Mucosa of rectum (tissue), 2 donors: ENCODE data around the gene FSTL3.

Experiments
- H3K27ac ChIP-seq, 2 donors: one replicate each; pipeline ENCODE4 v1.7.0; 2013; ENCODE audit warnings: inconsistent platforms in 2 of 2, low read depth in 2 of 2, low read length in 2 of 2
- H3K27me3 ChIP-seq, 2 donors: one replicate each; pipeline ENCODE4 v1.7.0; 2013; ENCODE audit warnings: low read length in 2 of 2; ENCODE audit not compliant: control insufficient read depth in 2 of 2, insufficient read depth in 2 of 2
- H3K36me3 ChIP-seq, 2 donors: one replicate each; pipeline ENCODE4 v1.7.0; 2013; ENCODE audit warnings: low read length in 2 of 2; ENCODE audit not compliant: control insufficient read depth in 2 of 2, insufficient read depth in 2 of 2
- H3K4me1 ChIP-seq, 2 donors: one replicate each; pipeline ENCODE4 v1.7.0; 2013; ENCODE audit warnings: low read length in 2 of 2, mild to moderate bottlenecking in 1 of 2; ENCODE audit not compliant: control insufficient read depth in 2 of 2, insufficient read depth in 2 of 2
- H3K4me3 ChIP-seq, 2 donors: one replicate each; pipeline ENCODE4 v1.7.0; 2013; ENCODE audit warnings: low read length in 2 of 2
- H3K9ac ChIP-seq, 2 donors: one replicate each; pipeline ENCODE4 v1.7.0; 2013; ENCODE audit warnings: low read length in 2 of 2, low read depth in 1 of 2, mild to moderate bottlenecking in 1 of 2
- H3K9me3 ChIP-seq, 2 donors: one replicate each; pipeline ENCODE4 v1.7.0; 2013; ENCODE audit warnings: low read length in 2 of 2; ENCODE audit not compliant: control insufficient read depth in 2 of 2
- donor health status: healthy.
- donor health status: Normal muscosa, but diverticular disease.

Gene FSTL3

GRCh38 chr19:682678-683320 lies 6.6 kb downstream of the FSTL3 start:
- Histone ChIP-seq H3K9me3 (no peaks in the 10 kb centered on the region), H3K4me1 (peaks cover 1 to 7% of the 10 kb centered on the region in 2 donors), H3K4me3 (no peak overlapping the region), H3K9ac (no peak overlapping the region), H3K27me3 (peaks cover 0 to 2% of the 10 kb centered on the region in 2 donors), H3K27ac (no peak overlapping the region), H3K36me3 (no peaks in the 10 kb centered on the region)

- Histone ChIP-seq H3K27me3 (no peaks in the 10 kb centered on the region), H3K9ac (no peak overlapping the region), H3K4me1 (no peaks in the 10 kb centered on the region), H3K4me3 (no peak overlapping the region), H3K9me3 (no peaks in the 10 kb centered on the region), H3K27ac (no peak overlapping the region), H3K36me3 (no peaks in the 10 kb centered on the region)
Measured at GRCh38 chr19:685454-685931, 9.3 kb downstream of the FSTL3 start.

DNA sequence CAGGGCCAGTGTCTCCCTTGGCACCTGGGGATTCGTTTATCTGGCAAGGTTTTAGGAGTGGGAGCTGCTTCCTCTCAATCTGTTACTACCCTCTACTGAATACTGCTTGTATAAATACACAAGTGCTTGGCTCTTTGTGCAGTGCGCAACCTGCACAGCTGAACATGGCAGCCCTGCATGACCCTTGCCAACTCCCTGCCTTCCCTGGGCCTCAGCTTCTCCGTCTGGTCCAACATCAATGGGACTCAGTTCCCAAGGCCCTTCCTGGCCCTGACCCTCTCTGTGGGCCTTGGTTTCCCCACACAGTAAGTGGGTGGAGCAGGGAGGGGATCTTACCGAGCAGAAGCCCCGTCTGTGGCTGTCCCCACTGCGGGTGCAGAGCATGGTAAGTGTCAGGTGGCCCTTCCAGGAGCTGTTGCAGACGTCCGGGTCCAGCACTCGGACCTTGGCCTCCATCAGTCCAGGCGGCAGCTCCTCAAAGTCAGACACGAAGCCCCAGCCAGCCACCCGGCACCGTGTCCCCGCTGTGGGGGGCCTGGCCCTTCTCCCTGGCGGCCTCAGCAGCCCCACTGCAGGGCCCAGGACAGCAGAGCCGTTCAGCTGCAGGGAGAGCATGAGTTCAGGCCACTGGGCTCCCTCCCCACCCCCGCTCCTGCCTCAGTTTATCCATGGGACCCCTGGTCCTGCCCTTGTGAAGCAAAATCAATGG lies 10.6 kb downstream of the FSTL3 start:
- Histone ChIP-seq H3K27ac (no peak overlapping the region), H3K4me1 (no peaks in the 10 kb centered on the region), H3K9ac (no peak overlapping the region), H3K27me3 (no peaks in the 10 kb centered on the region), H3K9me3 (no peaks in the 10 kb centered on the region), H3K36me3 (no peaks in the 10 kb centered on the region), H3K4me3 (no peak overlapping the region)

DNA sequence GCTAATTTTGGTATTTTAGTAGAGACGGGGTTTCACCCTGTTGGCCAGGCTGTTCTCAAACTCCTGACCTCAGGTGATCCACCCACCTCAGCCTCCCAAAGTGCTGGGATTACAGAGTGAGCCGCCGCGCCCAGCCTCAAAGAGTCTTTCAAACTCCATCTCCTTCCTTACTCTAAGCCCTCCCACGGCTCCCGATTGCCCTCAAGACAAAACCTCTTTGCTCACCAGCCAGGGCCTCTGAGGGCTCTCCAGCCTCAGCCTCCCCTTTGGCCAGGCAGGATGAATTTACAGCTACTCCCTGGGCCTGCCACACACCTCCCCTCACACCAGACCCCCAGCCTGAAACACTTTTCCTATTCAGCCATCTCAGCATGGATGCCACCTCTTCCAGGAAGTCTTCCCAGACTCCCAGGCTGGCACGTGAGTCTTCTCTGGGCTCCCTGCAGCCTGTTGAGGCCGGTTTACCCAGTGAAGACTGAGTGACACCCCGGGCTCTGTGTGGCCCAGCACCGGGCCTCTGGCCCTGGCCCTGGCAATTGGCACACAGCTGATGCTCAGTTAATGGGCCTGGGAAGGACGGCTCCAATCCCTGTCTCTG lies 11.5 kb downstream of the FSTL3 start:
- no peak overlapping the region for H3K9ac ChIP-seq
- H3K27ac ChIP-seq: no peak overlapping the region
- no peaks in the 10 kb centered on the region for H3K27me3 ChIP-seq
- no peaks in the 10 kb centered on the region for H3K9me3 ChIP-seq
- no peaks in the 10 kb centered on the region for H3K4me1 ChIP-seq
- no peaks in the 10 kb centered on the region for H3K36me3 ChIP-seq
- H3K4me3 ChIP-seq: no peak overlapping the region

GRCh38 chr19:688214-688613 lies 12.0 kb downstream of the FSTL3 start:
- no peaks in the 10 kb centered on the region for H3K27me3 ChIP-seq
- H3K9me3 ChIP-seq: no peaks in the 10 kb centered on the region
- no peaks in the 10 kb centered on the region for H3K36me3 ChIP-seq
- no peaks in the 10 kb centered on the region for H3K4me1 ChIP-seq
- no peak overlapping the region for H3K9ac ChIP-seq
- H3K27ac ChIP-seq: no peak overlapping the region
- H3K4me3 ChIP-seq: no peak overlapping the region

- Histone ChIP-seq H3K27ac (no peak overlapping the region), H3K4me1 (no peaks in the 10 kb centered on the region), H3K4me3 (no peak overlapping the region), H3K9ac (no peak overlapping the region), H3K9me3 (no peaks in the 10 kb centered on the region), H3K36me3 (no peaks in the 10 kb centered on the region), H3K27me3 (no peaks in the 10 kb centered on the region)
Measured at GRCh38 chr19:688992-689391, 12.8 kb downstream of the FSTL3 start.

GRCh38 chr19:690203-690602 lies 14.0 kb downstream of the FSTL3 start:
- Histone ChIP-seq H3K27ac (no peak overlapping the region), H3K36me3 (no peaks in the 10 kb centered on the region), H3K4me1 (no peaks in the 10 kb centered on the region)

DNA sequence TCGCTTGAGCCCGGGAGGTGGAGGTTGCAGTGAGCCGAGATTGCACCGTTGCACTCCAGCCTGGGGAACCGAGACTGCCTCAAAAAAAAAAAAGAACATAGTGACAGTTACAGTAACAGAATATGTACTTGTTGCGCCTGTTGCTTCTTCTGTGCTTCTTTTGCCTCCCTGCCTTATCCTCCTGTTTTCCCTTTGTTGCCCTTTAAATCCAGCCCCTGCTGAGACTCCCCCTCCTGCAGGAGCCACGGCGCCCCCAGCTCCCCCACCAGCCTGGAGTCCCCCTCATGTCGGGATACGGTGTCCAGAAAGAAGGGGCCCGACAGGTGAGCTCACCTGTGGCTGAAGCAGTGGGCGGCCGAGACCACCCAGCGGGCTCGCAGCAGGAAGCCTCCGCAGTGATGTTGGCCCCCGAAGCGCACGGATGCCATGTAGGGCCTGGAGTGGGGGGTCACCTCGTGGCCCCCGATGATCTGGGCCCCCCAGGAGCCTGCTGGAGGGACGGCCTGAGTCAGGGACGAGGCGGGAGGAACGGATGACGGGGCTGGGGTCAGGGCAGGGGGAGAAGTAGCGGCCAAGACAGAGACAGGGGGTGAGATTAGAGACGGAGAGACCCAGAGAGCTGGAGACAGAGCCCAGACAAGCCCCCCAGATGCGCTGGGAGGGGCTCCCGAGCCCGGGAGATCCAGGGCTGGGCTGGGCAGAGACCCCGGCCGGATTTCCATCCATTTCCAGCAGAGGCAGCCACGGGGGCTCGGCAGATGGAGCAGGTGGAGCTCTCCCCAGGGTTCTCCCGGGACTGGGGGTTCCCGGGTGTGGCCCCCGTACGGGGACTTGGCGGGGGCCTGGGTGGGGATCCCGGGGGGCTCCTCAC lies 18.5 kb downstream of the FSTL3 start:
- no peak overlapping the region for H3K27ac ChIP-seq
- H3K4me1 ChIP-seq: no peaks in the 10 kb centered on the region
- H3K36me3 ChIP-seq: no peaks in the 10 kb centered on the region
- no peak overlapping the region for H3K9ac ChIP-seq
- no peak overlapping the region for H3K4me3 ChIP-seq
- H3K9me3 ChIP-seq: no peaks in the 10 kb centered on the region
- H3K27me3 ChIP-seq: peaks cover 0 to 4% of the 10 kb centered on the region in 2 donors

More at GRCh38 chr19:690203-690602, 14.0 kb downstream of the FSTL3 start:
- no peak overlapping the region for H3K4me3 ChIP-seq
- no peaks in the 10 kb centered on the region for H3K9me3 ChIP-seq
- H3K9ac ChIP-seq: no peak overlapping the region
- no peaks in the 10 kb centered on the region for H3K27me3 ChIP-seq

- Histone ChIP-seq H3K4me1 (no peaks in the 10 kb centered on the region), H3K36me3 (no peaks in the 10 kb centered on the region), H3K27ac (no peak within 1 kb of the TSS), H3K9me3 (no peaks in the 10 kb centered on the region), H3K27me3 (peaks cover 0 to 4% of the 10 kb centered on the region in 2 donors), H3K9ac (no peak within 1 kb of the TSS), H3K4me3 (no peak within 1 kb of the TSS)
Measured at GRCh38 chr19:695352-695949, 19.3 kb downstream of the FSTL3 start, which contains the start of gene PRSS57. PRSS57 (minus strand) TSS chr19:695452; CDS start chr19:695430, 22 bp downstream.
